GM06990 (cell line): ENCODE results near the gene ZDHHC22.
A peak's percentile ranks its signal among the peaks of the same experiment; 100 is the strongest.

Experiments used
- DNase-seq: peaks from one replicate; pipeline ENCODE4 v3.0.0-alpha.2; 2011; ENCODE audit not compliant: insufficient read length; ENCODE audit errors: extremely low read depth
- H3K27me3 ChIP-seq: replicated peaks from 2 replicates; pipeline ENCODE4 v1.6.0; 2011; ENCODE audit warnings: low read length; ENCODE audit not compliant: control insufficient read depth, insufficient read depth
- H3K36me3 ChIP-seq: 2 replicates; pipeline ENCODE4 v1.5.1; 2011; ENCODE audit warnings: low read length; ENCODE audit not compliant: control insufficient read depth, insufficient read depth
- H3K4me3 ChIP-seq: replicated peaks from 2 replicates; pipeline ENCODE4 v1.5.1; 2011; ENCODE audit warnings: low read depth, mild to moderate bottlenecking, control low read depth, low read length
- TF ChIP-seq, protein P1 (sequence below): IDR thresholded peaks from 2 replicates; pipeline ENCODE4 v1.5.1; 2011; ENCODE audit warnings: low read length, control low read depth, mild to moderate bottlenecking, inconsistent platforms; ENCODE audit not compliant: insufficient read depth, poor library complexity, severe bottlenecking

The ZDHHC22 gene

DNA sequence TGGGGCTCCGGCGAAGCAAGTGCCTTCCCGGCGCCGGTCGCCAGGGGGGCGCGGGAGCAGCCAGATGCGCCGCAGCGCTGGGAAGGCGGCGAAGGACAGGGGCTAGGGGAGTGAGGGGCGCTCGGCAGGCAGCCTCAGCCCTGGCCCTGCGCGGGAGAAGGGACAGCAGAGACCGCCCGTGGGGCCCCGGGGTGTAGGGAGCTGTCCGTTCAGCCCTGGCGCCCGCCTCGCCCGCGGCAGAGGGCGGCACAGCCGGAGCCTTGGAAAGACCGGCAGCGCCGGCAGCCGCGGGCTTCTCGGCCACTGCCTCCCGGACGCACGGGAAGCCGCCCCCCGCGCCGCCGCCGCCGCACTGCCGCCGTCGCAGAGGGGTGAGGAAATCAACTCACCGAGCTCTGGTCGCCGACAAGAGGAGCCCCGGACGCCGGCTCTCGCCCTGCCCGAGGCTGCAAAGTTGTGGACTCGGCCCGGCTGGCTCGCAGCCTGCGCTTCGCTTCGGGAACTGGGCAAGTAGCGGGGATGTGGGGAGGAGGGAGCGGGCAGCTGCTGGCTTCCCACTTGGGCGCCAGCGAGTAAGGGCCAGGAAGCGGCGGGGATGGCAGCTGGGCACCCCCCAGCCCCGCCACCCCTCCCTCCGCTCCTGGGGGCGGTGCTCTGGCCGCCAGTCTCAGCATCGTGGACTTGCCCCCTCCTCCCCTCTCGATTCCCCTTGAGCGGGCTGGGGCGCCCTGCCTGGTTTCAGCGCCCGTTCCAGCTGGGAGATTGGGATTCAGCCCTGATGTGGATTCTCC is at the start of gene ZDHHC22:
TSS of gene ZDHHC22 (minus strand) at position 578 of the 791 bp plus-strand sequence. CDS start 2,053 bp downstream, outside the sequence.
- TF ChIP-seq, protein P1, sequence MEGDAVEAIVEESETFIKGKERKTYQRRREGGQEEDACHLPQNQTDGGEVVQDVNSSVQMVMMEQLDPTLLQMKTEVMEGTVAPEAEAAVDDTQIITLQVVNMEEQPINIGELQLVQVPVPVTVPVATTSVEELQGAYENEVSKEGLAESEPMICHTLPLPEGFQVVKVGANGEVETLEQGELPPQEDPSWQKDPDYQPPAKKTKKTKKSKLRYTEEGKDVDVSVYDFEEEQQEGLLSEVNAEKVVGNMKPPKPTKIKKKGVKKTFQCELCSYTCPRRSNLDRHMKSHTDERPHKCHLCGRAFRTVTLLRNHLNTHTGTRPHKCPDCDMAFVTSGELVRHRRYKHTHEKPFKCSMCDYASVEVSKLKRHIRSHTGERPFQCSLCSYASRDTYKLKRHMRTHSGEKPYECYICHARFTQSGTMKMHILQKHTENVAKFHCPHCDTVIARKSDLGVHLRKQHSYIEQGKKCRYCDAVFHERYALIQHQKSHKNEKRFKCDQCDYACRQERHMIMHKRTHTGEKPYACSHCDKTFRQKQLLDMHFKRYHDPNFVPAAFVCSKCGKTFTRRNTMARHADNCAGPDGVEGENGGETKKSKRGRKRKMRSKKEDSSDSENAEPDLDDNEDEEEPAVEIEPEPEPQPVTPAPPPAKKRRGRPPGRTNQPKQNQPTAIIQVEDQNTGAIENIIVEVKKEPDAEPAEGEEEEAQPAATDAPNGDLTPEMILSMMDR = peak; percentile 39
- DNase-seq = no peak
- Histone ChIP-seq H3K4me3 (peak within 1 kb of the TSS; percentile 29), H3K36me3 (no peaks in the 10 kb centered on the region), H3K27me3 (no peaks in the 10 kb centered on the region; the same call in none of the 2 replicates)

- TF ChIP-seq, protein P1 = no peak
- H3K36me3 ChIP-seq = no peaks in the 10 kb centered on the region
- no peak overlapping the region for H3K4me3 ChIP-seq
- H3K27me3 ChIP-seq = no peaks in the 10 kb centered on the region; the same call in 1 of the 2 replicates
- no peak for DNase-seq
Measured at GRCh38 chr14:77190977-77191376, 49.4 kb upstream of the ZDHHC22 start.

- TF ChIP-seq, protein P1 = no peak
- H3K36me3 ChIP-seq = no peaks in the 10 kb centered on the region
- no peak overlapping the region for H3K4me3 ChIP-seq
- no peak for DNase-seq
- H3K27me3 ChIP-seq = no peaks in the 10 kb centered on the region
Measured at GRCh38 chr14:77189479-77189878, 47.9 kb upstream of the ZDHHC22 start.

- Histone ChIP-seq H3K4me3 (no peak overlapping the region), H3K27me3 (no peaks in the 10 kb centered on the region)
- TF ChIP-seq, protein P1 = no peak
Measured at GRCh38 chr14:77187649-77188012, 46.0 kb upstream of the ZDHHC22 start.

DNA sequence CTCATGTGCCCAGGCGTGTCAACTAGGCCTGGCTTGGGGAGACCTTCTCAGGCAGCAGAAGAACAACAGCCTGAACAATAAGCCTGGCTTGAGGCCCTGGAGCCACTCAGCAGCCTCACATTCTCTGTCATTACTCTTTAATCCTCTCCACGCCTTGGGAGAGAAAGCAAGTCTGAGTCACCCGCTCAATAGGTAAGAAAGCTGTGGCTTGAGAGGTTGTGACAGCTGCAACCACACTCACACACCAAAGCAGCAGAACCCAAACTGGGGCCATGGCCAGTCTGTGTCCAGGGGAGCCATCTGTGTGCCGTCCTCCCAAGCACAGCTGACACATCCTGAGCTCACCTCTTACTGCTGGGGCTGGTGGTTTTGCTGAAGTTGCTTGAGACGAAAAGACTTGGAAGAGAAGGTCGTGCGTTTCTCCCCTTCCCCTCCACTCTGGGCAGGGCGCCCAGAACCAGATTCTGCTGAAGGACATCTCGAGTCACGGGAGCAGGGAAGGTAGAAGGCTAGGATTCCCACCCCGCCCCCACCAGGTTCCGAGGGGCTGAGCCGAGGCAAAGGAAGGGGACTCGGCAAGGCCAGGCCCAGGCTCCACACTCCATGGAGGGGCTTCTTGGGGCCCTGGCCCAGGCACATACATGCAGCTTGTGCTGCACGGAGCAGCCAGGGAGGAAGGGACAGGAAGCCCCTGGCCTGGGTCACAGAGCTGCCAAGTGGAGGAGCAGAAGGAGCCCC is 45.5 kb upstream of the ZDHHC22 start:
- TF ChIP-seq, protein P1 = no peak
- no peaks in the 10 kb centered on the region for H3K27me3 ChIP-seq
- DNase-seq = no peak
- H3K36me3 ChIP-seq = no peaks in the 10 kb centered on the region
- no peak overlapping the region for H3K4me3 ChIP-seq

More at GRCh38 chr14:77187649-77188012, 46.0 kb upstream of the ZDHHC22 start:
- no peaks in the 10 kb centered on the region for H3K36me3 ChIP-seq
- no peak for DNase-seq
